ENCODE measurements around the gene ZNF451.

The ZNF451 gene

GRCh38 chr6:57094689-57095088 is 4.7 kb downstream of the ZNF451 start:
- in situ Hi-C loops (cut with HindIII; ENCODE audit: low sequenced_read_pairs), result no loop called here
- H3K4me3 ChIP-seq (ENCODE audit: low read depth, low read length), result no peak overlapping the region
- no peak for TF ChIP-seq CTCF (IDR thresholded peaks at IDR 0.05; ENCODE audit: low read depth, low read length)
- no peak for DNase-seq (ENCODE audit: low read depth, low spot score)

DNA sequence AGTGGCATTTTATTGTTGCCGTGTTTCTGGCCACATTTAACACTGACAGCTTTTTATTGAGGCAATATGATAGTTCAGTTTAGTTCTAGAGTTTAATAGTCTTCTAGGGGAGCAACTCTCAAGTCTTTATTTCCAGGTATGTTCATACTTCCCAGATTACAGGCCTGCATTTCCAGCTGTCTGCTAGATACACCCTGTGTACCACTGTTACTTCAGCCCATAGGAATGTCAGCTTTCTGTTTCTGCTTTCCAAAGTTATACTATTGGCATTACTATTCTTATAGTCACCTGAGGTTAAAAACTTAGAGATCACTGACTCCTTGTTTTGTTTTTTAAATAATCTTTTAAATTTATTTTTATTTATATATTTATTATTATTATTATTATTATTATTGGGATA is 7.6 kb downstream of the ZNF451 start:
- in situ Hi-C loops (cut with HindIII; ENCODE audit: low sequenced_read_pairs), result no loop called here
- H3K4me3 ChIP-seq (ENCODE audit: low read depth, low read length), result no peak overlapping the region
- no peak for DNase-seq (ENCODE audit: low read depth, low spot score)
- no peak for TF ChIP-seq CTCF (IDR thresholded peaks at IDR 0.05; ENCODE audit: low read depth, low read length)

- TF ChIP-seq CTCF (IDR thresholded peaks at IDR 0.05; ENCODE audit: low read depth, low read length), result no peak
- no peak for DNase-seq (ENCODE audit: low read depth, low spot score)
- in situ Hi-C loops (cut with HindIII; ENCODE audit: low sequenced_read_pairs), result no loop called here
- H3K4me3 ChIP-seq (ENCODE audit: low read depth, low read length), result no peak overlapping the region
Observed at GRCh38 chr6:57102976-57103375, 13.0 kb downstream of the ZNF451 start.

- TF ChIP-seq CTCF (IDR thresholded peaks at IDR 0.05; ENCODE audit: low read depth, low read length), result no peak
- DNase-seq (ENCODE audit: low read depth, low spot score), result no peak
- no peak overlapping the region for H3K4me3 ChIP-seq (ENCODE audit: low read depth, low read length)
- in situ Hi-C loops (cut with HindIII; ENCODE audit: low sequenced_read_pairs), result no loop called here
Observed at GRCh38 chr6:57104336-57104735, 14.3 kb downstream of the ZNF451 start.

DNA sequence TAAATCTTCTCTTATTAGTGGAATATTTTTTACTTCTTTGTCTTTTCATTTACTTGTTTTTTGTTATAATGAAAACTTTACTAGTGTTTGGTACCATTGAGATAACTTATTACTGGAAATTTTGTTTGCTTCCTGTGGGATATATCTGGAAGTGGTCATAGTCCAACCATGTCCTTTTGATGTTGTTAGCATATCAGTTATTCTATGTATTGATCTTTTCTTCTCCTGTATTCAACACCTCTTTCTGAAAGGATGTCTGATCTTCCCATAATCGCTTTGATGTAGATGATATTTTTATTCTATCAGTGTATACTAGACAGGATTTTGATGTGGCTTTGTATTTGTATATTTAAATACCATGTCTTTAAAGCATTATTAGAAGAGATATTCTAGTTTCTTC is 17.0 kb downstream of the ZNF451 start:
- no peak for DNase-seq (ENCODE audit: low read depth, low spot score)
- in situ Hi-C loops (cut with HindIII; ENCODE audit: low sequenced_read_pairs), result no loop called here
- TF ChIP-seq CTCF (IDR thresholded peaks at IDR 0.05; ENCODE audit: low read depth, low read length), result no peak
- H3K4me3 ChIP-seq (ENCODE audit: low read depth, low read length), result no peak overlapping the region

- in situ Hi-C loops (cut with HindIII; ENCODE audit: low sequenced_read_pairs), result no loop called here
- no peak for DNase-seq (ENCODE audit: low read depth, low spot score)
- no peak overlapping the region for H3K4me3 ChIP-seq (ENCODE audit: low read depth, low read length)
- TF ChIP-seq CTCF (IDR thresholded peaks at IDR 0.05; ENCODE audit: low read depth, low read length), result no peak
Observed at GRCh38 chr6:57108691-57109090, 18.7 kb downstream of the ZNF451 start.

DNA sequence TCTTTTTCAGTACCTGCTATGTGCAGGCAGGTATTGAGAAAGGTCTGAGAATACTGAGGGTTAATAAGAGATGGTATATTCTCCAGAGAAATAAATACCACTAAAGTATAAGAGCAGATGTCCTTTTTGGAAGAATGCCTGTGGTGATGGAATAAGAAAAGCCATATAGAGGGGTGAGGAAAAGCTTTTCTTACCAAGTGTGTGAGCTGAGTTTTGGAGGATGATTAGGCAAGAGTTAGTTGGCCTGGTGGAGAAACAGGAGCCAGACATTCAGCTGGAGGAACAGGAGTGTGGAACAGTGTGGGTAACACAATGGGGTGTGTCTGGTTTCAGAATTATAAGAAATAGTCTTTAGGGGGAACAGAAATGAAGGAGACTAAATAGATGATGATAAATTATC is 19.9 kb downstream of the ZNF451 start:
- DNase-seq (ENCODE audit: low read depth, low spot score), result no peak
- no peak for TF ChIP-seq CTCF (IDR thresholded peaks at IDR 0.05; ENCODE audit: low read depth, low read length)
- in situ Hi-C loops (cut with HindIII; ENCODE audit: low sequenced_read_pairs), result no loop called here
- no peak overlapping the region for H3K4me3 ChIP-seq (ENCODE audit: low read depth, low read length)
